Measurements from ENCODE around the gene REEP3.
A peak's percentile ranks its signal among the peaks of the same experiment; 100 is the strongest.

The REEP3 gene

GRCh38 chr10:63506554-63506953, 14.6 kb upstream of the REEP3 start:
- no peak overlapping the region for H3K9ac ChIP-seq
- no peak overlapping the region for H3K4me2 ChIP-seq
- H2AFZ ChIP-seq (ENCODE audit: low read depth), result no peak overlapping the region
- TF ChIP-seq CTCF (conservative IDR thresholded peaks at IDR 0.05; ENCODE audit: low read depth, low read length), result no peak
- H3K4me3 ChIP-seq (IDR thresholded peaks at IDR 0.05; ENCODE audit: insufficient read depth, low read depth, low read length), result no peak overlapping the region
- H4K20me1 ChIP-seq (ENCODE audit: insufficient read depth), result no peaks in the 10 kb centered on the region; the same call in 1 of the 2 replicates
- H3K27me3 ChIP-seq (ENCODE audit: insufficient read depth, low read depth), result no peaks in the 10 kb centered on the region
- no peaks in the 10 kb centered on the region for H3K36me3 ChIP-seq (ENCODE audit: insufficient read depth)
- peaks cover 39% of the 10 kb centered on the region; the same call in 1 of the 2 replicates for H3K79me2 ChIP-seq (ENCODE audit: insufficient read depth, low read depth)
- no peak overlapping the region for H3K27ac ChIP-seq
- H3K4me1 ChIP-seq (ENCODE audit: low read depth, poor library complexity, severe bottlenecking), result peaks cover 45% of the 10 kb centered on the region

GRCh38 chr10:63515002-63515763, 6.0 kb upstream of the REEP3 start:
- no peak overlapping the region for H3K4me3 ChIP-seq (IDR thresholded peaks at IDR 0.05; ENCODE audit: insufficient read depth, low read depth, low read length)
- no peak overlapping the region for H3K27ac ChIP-seq
- H3K36me3 ChIP-seq (ENCODE audit: insufficient read depth), result no peaks in the 10 kb centered on the region
- H3K27me3 ChIP-seq (ENCODE audit: insufficient read depth, low read depth), result no peaks in the 10 kb centered on the region
- H3K4me2 ChIP-seq, result peak overlapping the region; percentile 7; the same call in 1 of the 2 replicates
- no peak overlapping the region for H3K9ac ChIP-seq
- peaks cover 30% of the 10 kb centered on the region for H3K4me1 ChIP-seq (ENCODE audit: low read depth, poor library complexity, severe bottlenecking)
- no peak for TF ChIP-seq CTCF (conservative IDR thresholded peaks at IDR 0.05; ENCODE audit: low read depth, low read length)
- H4K20me1 ChIP-seq (ENCODE audit: insufficient read depth), result no peaks in the 10 kb centered on the region
- H3K79me2 ChIP-seq (ENCODE audit: insufficient read depth, low read depth), result peaks cover 70% of the 10 kb centered on the region
- H2AFZ ChIP-seq (ENCODE audit: low read depth), result no peak overlapping the region

GRCh38 chr10:63516207-63516606, 5.0 kb upstream of the REEP3 start:
- Histone ChIP-seq H3K4me1 (ENCODE audit: low read depth, poor library complexity, severe bottlenecking) (peaks cover 33% of the 10 kb centered on the region), H2AFZ (ENCODE audit: low read depth) (no peak overlapping the region), H3K4me3 (IDR thresholded peaks at IDR 0.05; ENCODE audit: insufficient read depth, low read depth, low read length) (no peak overlapping the region), H3K36me3 (ENCODE audit: insufficient read depth) (no peaks in the 10 kb centered on the region), H3K27ac (no peak overlapping the region), H3K27me3 (ENCODE audit: insufficient read depth, low read depth) (no peaks in the 10 kb centered on the region), H3K79me2 (ENCODE audit: insufficient read depth, low read depth) (peaks cover 70% of the 10 kb centered on the region), H3K9ac (no peak overlapping the region), H3K4me2 (no peak overlapping the region), H4K20me1 (ENCODE audit: insufficient read depth) (no peaks in the 10 kb centered on the region)
- no peak for TF ChIP-seq CTCF (conservative IDR thresholded peaks at IDR 0.05; ENCODE audit: low read depth, low read length)

GRCh38 chr10:63518690-63519288, 2.4 kb upstream of the REEP3 start:
- Histone ChIP-seq H3K79me2 (ENCODE audit: insufficient read depth, low read depth) (peaks cover 77% of the 10 kb centered on the region), H3K27ac (no peak overlapping the region), H3K4me2 (no peak overlapping the region), H3K4me1 (ENCODE audit: low read depth, poor library complexity, severe bottlenecking) (peaks cover 45% of the 10 kb centered on the region), H3K36me3 (ENCODE audit: insufficient read depth) (no peaks in the 10 kb centered on the region), H3K9ac (no peak overlapping the region), H4K20me1 (ENCODE audit: insufficient read depth) (no peaks in the 10 kb centered on the region), H2AFZ (ENCODE audit: low read depth) (no peak overlapping the region), H3K27me3 (ENCODE audit: insufficient read depth, low read depth) (no peaks in the 10 kb centered on the region), H3K4me3 (IDR thresholded peaks at IDR 0.05; ENCODE audit: insufficient read depth, low read depth, low read length) (no peak overlapping the region)
- no peak for TF ChIP-seq CTCF (conservative IDR thresholded peaks at IDR 0.05; ENCODE audit: low read depth, low read length)

Measured in KMS-11 (cell line).